ENCODE measurements around the gene PDIA6.
"Not testable (repeated sequence)": the region's sequence is repeated elsewhere in the genome, so short reads cannot be mapped to it uniquely, and the experiment has no call there.

PDIA6 gene

GRCh38 chr2:10834068-10834655 is 21.6 kb upstream of the PDIA6 start:
- DNase-seq (ENCODE audit: low read depth, low spot score): no peak
- H3K27ac ChIP-seq: no peak overlapping the region

GRCh38 chr2:10833021-10833420 is 20.4 kb upstream of the PDIA6 start:
- H3K27ac ChIP-seq: no peak overlapping the region
- no peak for DNase-seq (ENCODE audit: low read depth, low spot score)

- H3K27ac ChIP-seq: no peak overlapping the region
- DNase-seq (ENCODE audit: low read depth, low spot score): no peak
Observed at GRCh38 chr2:10832203-10832936, 19.8 kb upstream of the PDIA6 start.

- DNase-seq (ENCODE audit: low read depth, low spot score): no peak
- H3K27ac ChIP-seq: no peak overlapping the region
Observed at GRCh38 chr2:10831400-10831985, 18.9 kb upstream of the PDIA6 start.

GRCh38 chr2:10830641-10831399 is 18.2 kb upstream of the PDIA6 start:
- no peak for DNase-seq (ENCODE audit: low read depth, low spot score)
- H3K27ac ChIP-seq: no peak overlapping the region

DNA sequence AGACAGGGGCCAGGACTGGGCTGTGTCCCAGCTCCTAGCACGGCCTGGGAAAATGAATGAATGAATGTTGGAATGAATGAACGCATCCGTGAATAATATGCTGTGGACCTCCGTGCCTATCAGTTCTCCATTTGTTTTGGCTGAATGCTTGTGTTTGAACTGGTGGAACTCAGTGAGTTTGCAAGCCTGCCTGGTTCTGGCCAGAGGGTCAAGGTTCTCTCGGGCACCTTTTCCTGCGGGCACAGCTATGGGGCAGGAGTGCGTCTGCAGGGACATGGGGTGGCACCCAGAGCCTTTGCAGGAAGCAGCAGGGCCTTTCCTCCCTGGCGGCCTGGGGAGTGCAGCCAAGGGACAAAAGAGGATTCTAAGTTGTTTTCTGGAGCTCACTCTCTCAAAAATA is 17.6 kb upstream of the PDIA6 start:
- no peak overlapping the region for H3K27ac ChIP-seq
- no peak for DNase-seq (ENCODE audit: low read depth, low spot score)

- DNase-seq (ENCODE audit: low read depth, low spot score): no peak
- no peak overlapping the region for H3K27ac ChIP-seq
Observed at GRCh38 chr2:10829299-10829698, 16.7 kb upstream of the PDIA6 start.

- no peak overlapping the region for H3K27ac ChIP-seq
- DNase-seq (ENCODE audit: low read depth, low spot score): no peak
Observed at GRCh38 chr2:10828346-10828745, 15.8 kb upstream of the PDIA6 start.

DNA sequence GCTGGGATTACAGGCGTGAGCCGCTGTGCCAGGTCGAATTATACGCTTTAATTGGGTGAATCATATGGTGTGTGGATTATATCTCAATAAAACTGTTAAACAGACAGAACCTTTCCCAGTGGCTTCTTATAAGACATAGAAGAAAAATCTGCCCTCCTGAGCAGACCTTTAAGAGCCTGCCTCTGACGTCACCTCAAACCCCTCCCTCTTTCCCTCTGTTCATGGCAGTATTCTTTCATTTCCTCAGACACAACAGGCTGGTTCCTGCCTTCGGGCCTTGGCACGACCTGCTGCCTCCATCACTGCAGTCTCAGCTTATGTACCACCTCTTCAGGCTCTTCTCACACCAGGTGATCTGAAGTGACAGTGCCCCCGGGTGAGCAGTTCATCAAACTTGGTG is 14.0 kb upstream of the PDIA6 start:
- H3K27ac ChIP-seq: no peak overlapping the region
- DNase-seq (ENCODE audit: low read depth, low spot score): no peak

DNA sequence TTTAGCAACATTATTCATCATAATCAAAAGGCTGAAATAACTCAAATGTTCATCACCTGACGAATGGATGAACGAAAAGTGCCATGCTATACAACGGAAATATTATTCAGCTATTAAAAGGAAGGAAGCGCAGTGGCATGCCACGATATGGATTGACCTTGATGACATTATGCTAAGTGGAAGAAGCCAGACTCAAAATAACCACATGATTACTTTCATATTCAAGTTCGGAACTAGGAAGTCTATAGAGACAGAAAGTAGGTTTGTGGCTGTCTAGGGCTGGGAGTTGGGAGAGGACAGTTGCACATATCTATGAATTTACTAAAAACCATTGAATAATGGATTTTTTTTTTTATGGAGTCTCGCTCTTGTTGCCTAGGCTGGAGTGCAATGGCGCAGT is 13.4 kb upstream of the PDIA6 start:
- no peak for DNase-seq (ENCODE audit: low read depth, low spot score)
- H3K27ac ChIP-seq: no peak overlapping the region

- no peak overlapping the region for H3K27ac ChIP-seq
Observed at GRCh38 chr2:10824191-10824590, 11.6 kb upstream of the PDIA6 start.

DNA sequence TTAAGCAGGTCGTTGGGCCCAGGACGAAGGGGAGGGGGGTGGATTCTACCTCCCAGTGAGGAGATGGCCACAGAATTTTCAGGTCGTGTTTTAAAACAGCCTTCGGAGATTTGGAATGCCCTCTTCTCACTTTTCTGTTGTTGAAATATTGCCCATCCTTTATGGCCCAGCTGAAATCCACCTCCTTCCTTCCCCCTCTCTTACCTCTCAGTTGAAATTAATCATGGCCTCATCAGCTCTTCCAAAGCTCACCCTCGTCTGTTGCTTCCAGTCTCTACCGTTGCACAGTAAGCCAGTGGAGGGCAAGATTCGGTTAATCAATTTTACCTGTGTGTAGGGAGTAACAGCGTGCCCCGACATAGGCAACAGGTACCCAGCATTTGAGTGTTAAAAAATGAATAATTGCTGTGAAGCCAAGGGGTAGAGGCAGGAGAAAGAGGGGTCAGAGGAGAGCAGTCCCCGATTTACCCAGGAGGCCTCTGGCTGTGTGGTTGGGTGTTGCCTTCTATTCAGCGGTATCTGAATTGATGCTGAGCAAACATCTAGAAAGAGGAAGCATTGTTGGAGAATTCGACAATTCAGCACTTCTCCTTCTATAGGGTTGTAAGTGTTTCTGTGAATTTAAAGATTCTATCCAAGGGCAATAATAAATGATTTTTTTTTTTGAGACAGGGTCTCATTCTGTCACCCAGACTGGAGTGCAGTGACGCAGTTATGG is 8.6 kb upstream of the PDIA6 start:
- no peak overlapping the region for H3K27ac ChIP-seq
- no peak for DNase-seq (ENCODE audit: low read depth, low spot score)

More at GRCh38 chr2:10824191-10824590, 11.6 kb upstream of the PDIA6 start:
- no peak for DNase-seq (ENCODE audit: low read depth, low spot score)

- no peak for DNase-seq (ENCODE audit: low read depth, low spot score)
- H3K27ac ChIP-seq: no peak overlapping the region
Observed at GRCh38 chr2:10820562-10820961, 8.0 kb upstream of the PDIA6 start.

GRCh38 chr2:10819714-10820314 is 7.2 kb upstream of the PDIA6 start:
- no peak for DNase-seq (ENCODE audit: low read depth, low spot score)
- H3K27ac ChIP-seq: no peak overlapping the region

DNA sequence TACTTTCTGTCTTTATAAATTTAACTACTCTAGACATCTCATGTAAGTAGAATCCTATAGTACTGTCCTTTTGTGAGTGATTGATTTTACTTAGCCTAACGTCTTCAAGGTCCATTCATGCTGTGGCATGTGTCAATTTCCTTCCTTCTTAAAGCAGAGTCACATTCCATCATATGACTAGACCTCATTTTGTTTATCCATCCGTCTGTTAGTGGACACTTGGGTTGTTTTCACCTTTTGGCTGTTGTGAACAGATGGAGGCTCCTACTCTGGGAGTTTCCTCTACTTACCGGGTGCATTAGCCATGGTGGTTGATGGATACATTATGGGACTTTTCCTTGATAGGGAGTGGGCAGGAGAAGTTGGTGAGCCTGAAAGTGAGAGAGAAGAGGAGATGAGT is 6.4 kb upstream of the PDIA6 start:
- DNase-seq (ENCODE audit: low read depth, low spot score): no peak
- no peak overlapping the region for H3K27ac ChIP-seq

- not testable (repeated sequence) for H3K27ac ChIP-seq; DNase-seq (ENCODE audit: low read depth, low spot score)
Observed at GRCh38 chr2:10818305-10818704, 5.7 kb upstream of the PDIA6 start.

GRCh38 chr2:10817413-10817812 is 4.8 kb upstream of the PDIA6 start:
- no peak for DNase-seq (ENCODE audit: low read depth, low spot score)
- H3K27ac ChIP-seq: no peak overlapping the region

DNA sequence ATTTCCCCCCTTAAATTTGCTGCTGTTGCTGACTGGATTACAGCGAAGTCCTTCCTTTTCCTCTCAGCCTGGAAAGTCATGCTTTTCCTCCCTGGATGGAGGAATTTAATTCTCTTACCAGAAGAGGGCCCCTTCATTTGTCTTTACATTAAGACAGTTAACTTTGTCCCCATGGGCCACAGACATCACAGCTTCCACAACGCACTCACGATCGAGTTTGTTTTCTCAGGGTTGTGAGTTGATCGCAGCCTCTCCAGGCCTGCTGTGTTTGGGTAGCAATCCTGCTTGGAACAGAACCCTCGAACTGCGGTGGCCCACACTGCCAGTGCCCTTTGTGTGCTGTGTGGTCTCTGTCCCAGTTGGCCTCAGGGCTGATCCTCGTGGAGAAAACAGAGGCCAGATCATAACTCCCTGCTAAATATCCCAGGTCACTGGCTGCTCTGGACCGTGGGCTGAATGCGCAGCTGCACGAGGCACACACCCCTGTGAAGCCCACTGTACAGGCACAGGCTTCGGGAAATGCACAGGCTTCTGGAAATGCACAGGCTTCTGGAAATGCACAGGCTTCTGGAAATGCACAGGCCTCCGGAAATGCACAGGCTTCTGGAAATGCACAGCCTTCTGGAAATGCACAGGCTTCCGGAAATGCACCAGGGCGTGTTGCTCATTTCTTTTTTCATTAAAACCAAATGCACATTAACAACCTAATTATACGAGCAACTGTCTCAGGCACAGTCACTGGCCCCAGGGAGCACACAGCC is 2.2 kb upstream of the PDIA6 start:
- DNase-seq (ENCODE audit: low read depth, low spot score): no peak
- no peak overlapping the region for H3K27ac ChIP-seq

- DNase-seq (ENCODE audit: low read depth, low spot score): no peak
- H3K27ac ChIP-seq: no peak overlapping the region
Observed at GRCh38 chr2:10814142-10814541, 1.6 kb upstream of the PDIA6 start.
